Testis (tissue), 3 donors: ENCODE results near the gene PRR7. TPM values are rescaled to one million over a fixed set of nuclear protein-coding genes. Genes with fewer than 3 reads are reported as not detected.
"Not testable (repeated sequence)": the region's sequence is repeated elsewhere in the genome, so short reads cannot be mapped to it uniquely, and the experiment has no call there.

ENCODE experiments used
- DNase-seq: peaks from one replicate; pipeline ENCODE4 v3.0.0-alpha.2; 2019
- H3K27ac ChIP-seq, 2 donors: fragments of 200-600 bp; sonication (generic); one replicate each; pipeline ENCODE4 v1.5.1; 2019
- H3K27me3 ChIP-seq: fragments of 200-600 bp; sonication (generic); one replicate; pipeline ENCODE4 v1.5.1; 2019
- H3K36me3 ChIP-seq: fragments of 200-600 bp; sonication (generic); one replicate; pipeline ENCODE4 v1.5.1; 2017; ENCODE audit warnings: low read depth; ENCODE audit errors: missing control alignments
- H3K4me1 ChIP-seq: fragments of 200-600 bp; sonication (generic); one replicate; pipeline ENCODE4 v1.5.1; 2019
- H3K4me3 ChIP-seq, 2 donors: fragments of 200-600 bp; sonication (generic); one replicate each; pipeline ENCODE4 v1.5.1; 2017 to 2019
- H3K9me3 ChIP-seq: fragments of 200-600 bp; sonication (generic); one replicate; pipeline ENCODE4 v1.5.1; 2017
- CTCF ChIP-seq, 3 experiments: fragments of 450-650 bp in 2 of 3; fragments of 200-600 bp in 1 of 3; sonication (generic) in 1 of 3; IDR thresholded peaks; one replicate each; pipeline ENCODE4 v1.5.1; 2016 to 2019; ENCODE audit warnings: antibody characterized with exemption in 3 of 3, mild to moderate bottlenecking in 2 of 3, moderate library complexity in 1 of 3
- POLR2A ChIP-seq: fragments of 450-650 bp; IDR thresholded peaks from one replicate; pipeline ENCODE4 v1.6.1; 2017; ENCODE audit warnings: antibody characterized with exemption, mild to moderate bottlenecking, moderate library complexity
- WGBS, 2 donors: methylation state at CpG; one replicate each; pipeline ENCODE4 v1.1.5; 2018; 5-methylcytosine and 5-hydroxymethylcytosine counted together
- intact Hi-C: fragments of 100-400 bp; cut with DNase I; formaldehyde crosslinking; loops from one replicate; pipeline ENCODE4 v1.15.1; 2023; ENCODE audit warnings: low total_unique reads
- polyA plus RNA-seq: library from polyadenylated mRNA; stranded (reverse); fragments of 350-450 nt; fragmentation: Illumina TruSeq; extraction: RNeasy Lipid Tissue Mini Kit (QIAGEN cat#74804); gene quantifications from one replicate; pipeline ENCODE4 v1.2.3, GENCODE V29; 2014; ENCODE audit warnings: low read depth, low replicate concordance; ENCODE audit not compliant: insufficient read depth
- total RNA-seq, 2 donors: library from RNA; depleted of rRNA; stranded (reverse); fragments of >200 nt; gene quantifications; one replicate each; pipeline ENCODE4 v1.2.3, GENCODE V29; 2016

The PRR7 gene
- total and polyA plus RNA-seq, 3 donors from 2014 or later = 2.8 to 23.2 (median 19.9) TPM

GRCh38 chr5:177412603-177413233 lies 33.9 kb upstream of the PRR7 start:
- Histone ChIP-seq H3K27ac (no peak overlapping the region), H3K4me3 (no peak overlapping the region), H3K4me1 (peaks cover 3% of the 10 kb centered on the region), H3K36me3 (no peaks in the 10 kb centered on the region), H3K27me3 (no peaks in the 10 kb centered on the region), H3K9me3 (no peaks in the 10 kb centered on the region)
- no peak for DNase-seq
- TF ChIP-seq CTCF (IDR thresholded peaks at IDR 0.05) = no peak
- TF ChIP-seq POLR2A = no peak
- WGBS, 2 donors = 80 to 88% methylated on average over 8 of the region's 8 CpGs
- intact Hi-C loops = no loop called here

GRCh38 chr5:177414481-177414880 lies 32.1 kb upstream of the PRR7 start:
- no peaks in the 10 kb centered on the region for H3K9me3 ChIP-seq
- WGBS, 2 donors = 83 to 86% methylated on average over 3 of the region's 3 CpGs
- no peak for TF ChIP-seq POLR2A
- DNase-seq = no peak
- H3K4me1 ChIP-seq = peaks cover 3% of the 10 kb centered on the region
- intact Hi-C loops = no loop called here
- H3K4me3 ChIP-seq = no peak overlapping the region
- no peaks in the 10 kb centered on the region for H3K27me3 ChIP-seq
- no peak overlapping the region for H3K27ac ChIP-seq
- no peaks in the 10 kb centered on the region for H3K36me3 ChIP-seq

- WGBS, 2 donors = 90 to 98% methylated on average over 5 to 6 of the region's 6 CpGs
- H3K36me3 ChIP-seq, H3K4me1 ChIP-seq, H3K27ac ChIP-seq, H3K9me3 ChIP-seq, DNase-seq, intact Hi-C loops, H3K4me3 ChIP-seq, H3K27me3 ChIP-seq: not testable (repeated sequence)
Observed at GRCh38 chr5:177417081-177417480, 29.5 kb upstream of the PRR7 start.

- Histone ChIP-seq H3K27me3 (no peaks in the 10 kb centered on the region), H3K4me3 (no peak overlapping the region), H3K9me3 (no peaks in the 10 kb centered on the region), H3K4me1 (peaks cover 3% of the 10 kb centered on the region), H3K27ac (no peak overlapping the region), H3K36me3 (no peaks in the 10 kb centered on the region)
- WGBS, 2 donors = 81 to 86% methylated on average over 3 of the region's 3 CpGs
- DNase-seq = no peak
- no peak for TF ChIP-seq POLR2A
- no peak for TF ChIP-seq CTCF (IDR thresholded peaks at IDR 0.05)
- intact Hi-C loops = no loop called here
Observed at GRCh38 chr5:177419046-177419445, 27.6 kb upstream of the PRR7 start.

GRCh38 chr5:177420472-177420871 lies 26.1 kb upstream of the PRR7 start:
- DNase-seq, intact Hi-C loops, H3K27ac ChIP-seq, H3K36me3 ChIP-seq, H3K27me3 ChIP-seq, H3K4me3 ChIP-seq, H3K4me1 ChIP-seq, H3K9me3 ChIP-seq: not testable (repeated sequence)
- 80 to 86% methylated on average over 7 of the region's 7 CpGs for WGBS, 2 donors

GRCh38 chr5:177421062-177421798 lies 25.4 kb upstream of the PRR7 start:
- Histone ChIP-seq H3K36me3 (no peaks in the 10 kb centered on the region), H3K9me3 (no peaks in the 10 kb centered on the region), H3K4me3 (no peak overlapping the region), H3K4me1 (peaks cover 3% of the 10 kb centered on the region), H3K27ac (no peak overlapping the region), H3K27me3 (no peaks in the 10 kb centered on the region)
- WGBS, 2 donors = 72 to 88% methylated on average over 6 of the region's 6 CpGs
- intact Hi-C loops = no loop called here
- no peak for DNase-seq
- no peak for TF ChIP-seq POLR2A
- no peak for TF ChIP-seq CTCF (IDR thresholded peaks at IDR 0.05)
